B cell (primary cell): ENCODE results near the gene TOGARAM1. TPM values are rescaled to one million over a fixed set of nuclear protein-coding genes. Genes with fewer than 3 reads are reported as not detected.

Experiments
- ATAC-seq: fragments of 200-7000 bp; cut with Tn5 transposase; one replicate; pipeline ENCODE4 v1.10.0; 2021; ENCODE audit warnings: low read depth, mild to moderate bottlenecking, moderate number of reproducible peaks, moderate library complexity
- CTCF ChIA-PET: fragments of 350-600 bp; sonication (Branson Sonifier 250); formaldehyde crosslinking; loops from one replicate; lab custom pipeline; 2021; ENCODE audit warnings: antibody characterized with exemption, inconsistent platforms; lab: Charles Lee
- POLR2A ChIA-PET: fragments of 350-600 bp; sonication (Branson Sonifier 250); formaldehyde crosslinking; loops from one replicate; lab custom pipeline; 2021; ENCODE audit warnings: antibody characterized with exemption; lab: Charles Lee
- DNase-seq: peaks from one replicate; pipeline ENCODE4 v3.0.0; 2013
- H2AFZ ChIP-seq: 2 replicates; pipeline ENCODE4 v1.6.1; 2012; ENCODE audit warnings: mild to moderate bottlenecking, low read depth, low read length; ENCODE audit not compliant: insufficient read depth, poor library complexity, severe bottlenecking
- H3K27ac ChIP-seq, 2 donors: 1 replicate in 1 of 2; 2 replicates in 1 of 2; pipeline ENCODE4 v1.5.1; 2012 to 2013; ENCODE audit warnings: low read length in 2 of 2, mild to moderate bottlenecking in 2 of 2, moderate library complexity in 1 of 2
- H3K27me3 ChIP-seq, 4 experiments: fragments of 200-600 bp in 1 of 4; sonication (generic) in 1 of 4; replicated peaks in 1 of 4; 1 replicate in 2 of 4; 2 replicates in 2 of 4; pipeline versions ENCODE4 v1.6.1 to v1.7.0; 2013 to 2016; ENCODE audit warnings: low read length in 3 of 4, mild to moderate bottlenecking in 2 of 4, mixed read lengths in 1 of 4, moderate library complexity in 1 of 4; ENCODE audit not compliant: insufficient read depth in 4 of 4, control insufficient read depth in 3 of 4; ENCODE audit errors: control extremely low read depth in 1 of 4
- H3K36me3 ChIP-seq, 2 experiments: replicated peaks in 1 of 2; 1 replicate in 1 of 2; 2 replicates in 1 of 2; pipeline versions ENCODE4 v1.6.1 to v1.7.1; 2013; ENCODE audit warnings: low read length in 1 of 2; ENCODE audit not compliant: insufficient read depth in 2 of 2, control insufficient read depth in 1 of 2; ENCODE audit errors: control extremely low read depth in 1 of 2, extremely low read depth in 1 of 2
- H3K4me1 ChIP-seq, 2 donors: fragments of 200-600 bp in 1 of 2; sonication (generic) in 1 of 2; 1 replicate in 1 of 2; 2 replicates in 1 of 2; pipeline versions ENCODE4 v1.5.1 to v1.6.1; 2013 to 2017; ENCODE audit warnings: low read length in 2 of 2; ENCODE audit not compliant: control insufficient read depth in 2 of 2, insufficient read depth in 2 of 2
- H3K4me2 ChIP-seq: replicated peaks from 2 replicates; pipeline ENCODE3; 2012; ENCODE audit warnings: mild to moderate bottlenecking, low read depth, low read length; ENCODE audit not compliant: poor library complexity, severe bottlenecking
- H3K4me3 ChIP-seq, 5 experiments: fragments of 200-600 bp in 1 of 5; sonication (generic) in 1 of 5; 1 replicate in 3 of 5; 2 replicates in 2 of 5; pipeline versions ENCODE4 v1.5.1 to v1.7.0; 2011 to 2016; ENCODE audit warnings: low read length in 4 of 5, mild to moderate bottlenecking in 4 of 5, low read depth in 2 of 5, control low read depth in 1 of 5, moderate library complexity in 1 of 5; ENCODE audit not compliant: insufficient read depth in 1 of 5; ENCODE audit errors: control extremely low read depth in 1 of 5, extremely low read depth in 1 of 5
- H3K79me2 ChIP-seq: fragments of 200-600 bp; sonication (generic); one replicate; pipeline ENCODE4 v1.6.0; 2016; ENCODE audit warnings: low read length; ENCODE audit not compliant: control insufficient read depth, insufficient read depth
- H3K9ac ChIP-seq: fragments of 200-600 bp; sonication (generic); 2 replicates; pipeline ENCODE4 v1.6.1; 2017; ENCODE audit warnings: mild to moderate bottlenecking, low read length, moderate library complexity
- H3K9me3 ChIP-seq, 3 donors: one replicate each; pipeline versions ENCODE4 v1.6.1 to v1.7.1; 2013; ENCODE audit warnings: low read length in 2 of 3; ENCODE audit not compliant: control insufficient read depth in 2 of 3, insufficient read depth in 1 of 3; ENCODE audit errors: control extremely low read depth in 1 of 3
- H4K20me1 ChIP-seq: 2 replicates; pipeline ENCODE4 v1.6.0; 2012; ENCODE audit warnings: mild to moderate bottlenecking, low read length; ENCODE audit not compliant: insufficient read depth, control insufficient read depth, poor library complexity, severe bottlenecking
- H3K27ac Mint-ChIP-seq: one replicate; pipeline ENCODE4 v1.8.0; 2021; ENCODE audit warnings: mixed read lengths
- H3K27me3 Mint-ChIP-seq: one replicate; pipeline ENCODE4 v1.8.0; 2021; ENCODE audit warnings: mixed read lengths
- H3K4me1 Mint-ChIP-seq: one replicate; pipeline ENCODE4 v1.8.0; 2021; ENCODE audit warnings: mixed read lengths
- H3K4me3 Mint-ChIP-seq: one replicate; pipeline ENCODE4 v1.8.0; 2021; ENCODE audit warnings: mixed read lengths
- H3K9me3 Mint-ChIP-seq: one replicate; pipeline ENCODE4 v1.8.0; 2022; ENCODE audit warnings: mixed read lengths; ENCODE audit not compliant: insufficient read depth
- EZH2 ChIP-seq: IDR thresholded peaks from 2 replicates; pipeline ENCODE4 v1.6.1; 2012; ENCODE audit warnings: borderline replicate concordance, low read depth, mild to moderate bottlenecking, moderate library complexity, low read length; ENCODE audit not compliant: insufficient read depth, poor library complexity, severe bottlenecking
- WGBS: methylation state at CpG from one replicate; pipeline ENCODE4 v1.1.5; 2013; ENCODE audit warnings: missing lambda C conversion rate; ENCODE audit not compliant: insufficient coverage; 5-methylcytosine and 5-hydroxymethylcytosine counted together
- intact Hi-C: fragments of 100-400 bp; cut with micrococcal nuclease; formaldehyde crosslinking; loops from one replicate; pipeline ENCODE4 v1.10.0; 2022
- polyA plus RNA-seq: library from polyadenylated mRNA; depleted of rRNA; stranded (reverse); fragments of >200 nt; gene quantifications from 2 replicates; pipeline ENCODE4 v1.2.3, GENCODE V29; 2012
- total RNA-seq, 2 donors: library from RNA; stranded (reverse); fragments of 120-200 nt in 1 of 2; gene quantifications; 1 replicate in 1 of 2; 2 replicates in 1 of 2; pipeline versions ENCODE4 v1.2.3 to v1.2.4, GENCODE V29; 2013 to 2022
- TF ChIP-seq, protein P1 (sequence below): fragments of 200-600 bp; IDR thresholded peaks from one replicate; pipeline ENCODE4 v1.8.0; 2022; ENCODE audit warnings: antibody characterized with exemption, mild to moderate bottlenecking

The TOGARAM1 gene
- total and polyA plus RNA-seq, 2 donors (not counting 1 experiment from before 2014, with no cell fraction given): 3.4 to 23.9 TPM

DNA sequence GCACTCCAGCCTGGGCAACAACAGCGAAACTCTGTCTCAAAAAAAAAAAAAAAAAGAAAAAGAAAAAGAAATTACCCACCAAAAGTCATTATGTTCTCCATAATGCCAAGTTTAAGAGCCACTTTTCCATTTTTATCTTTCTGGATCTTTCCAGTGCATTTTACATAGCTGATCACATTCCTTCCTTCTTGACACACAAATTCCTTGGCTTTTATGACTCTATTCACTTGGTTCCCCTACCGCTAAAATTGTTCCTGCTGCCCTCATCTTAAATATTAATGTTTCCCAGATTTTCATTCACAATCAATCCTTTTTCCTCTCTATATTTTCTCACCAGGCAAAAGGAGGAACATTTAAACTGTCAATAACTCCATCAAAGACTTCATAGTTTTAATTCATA lies 20.4 kb upstream of the TOGARAM1 start:
- CTCF ChIA-PET: no interaction called here
- Histone ChIP-seq H3K36me3 (peaks cover 8 to 53% of the 10 kb centered on the region in 2 experiments), H3K4me2 (no peak overlapping the region), H2AFZ (no peak overlapping the region), H4K20me1 (peaks cover 40% of the 10 kb centered on the region), H3K4me1 (no peaks in the 10 kb centered on the region), H3K9me3 (peaks cover 0 to 4% (median 1%) of the 10 kb centered on the region in 3 donors), H3K27me3 (no peaks in the 10 kb centered on the region), H3K79me2 (peaks cover 60% of the 10 kb centered on the region), H3K27ac (no peak overlapping the region), H3K9ac (no peak overlapping the region), H3K4me3 (no peak overlapping the region)
- no peaks in the 10 kb centered on the region for H3K9me3 Mint-ChIP-seq
- WGBS: 100% methylated on average over 1 of the region's 2 CpGs
- TF ChIP-seq, protein P1, sequence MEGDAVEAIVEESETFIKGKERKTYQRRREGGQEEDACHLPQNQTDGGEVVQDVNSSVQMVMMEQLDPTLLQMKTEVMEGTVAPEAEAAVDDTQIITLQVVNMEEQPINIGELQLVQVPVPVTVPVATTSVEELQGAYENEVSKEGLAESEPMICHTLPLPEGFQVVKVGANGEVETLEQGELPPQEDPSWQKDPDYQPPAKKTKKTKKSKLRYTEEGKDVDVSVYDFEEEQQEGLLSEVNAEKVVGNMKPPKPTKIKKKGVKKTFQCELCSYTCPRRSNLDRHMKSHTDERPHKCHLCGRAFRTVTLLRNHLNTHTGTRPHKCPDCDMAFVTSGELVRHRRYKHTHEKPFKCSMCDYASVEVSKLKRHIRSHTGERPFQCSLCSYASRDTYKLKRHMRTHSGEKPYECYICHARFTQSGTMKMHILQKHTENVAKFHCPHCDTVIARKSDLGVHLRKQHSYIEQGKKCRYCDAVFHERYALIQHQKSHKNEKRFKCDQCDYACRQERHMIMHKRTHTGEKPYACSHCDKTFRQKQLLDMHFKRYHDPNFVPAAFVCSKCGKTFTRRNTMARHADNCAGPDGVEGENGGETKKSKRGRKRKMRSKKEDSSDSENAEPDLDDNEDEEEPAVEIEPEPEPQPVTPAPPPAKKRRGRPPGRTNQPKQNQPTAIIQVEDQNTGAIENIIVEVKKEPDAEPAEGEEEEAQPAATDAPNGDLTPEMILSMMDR: no peak
- no peak for TF ChIP-seq EZH2
- intact Hi-C loops: no loop called here
- POLR2A ChIA-PET: no interaction called here
- H3K27ac Mint-ChIP-seq: no peak overlapping the region
- H3K4me3 Mint-ChIP-seq: no peak overlapping the region
- no peak for ATAC-seq
- no peaks in the 10 kb centered on the region for H3K27me3 Mint-ChIP-seq
- peaks cover 3% of the 10 kb centered on the region for H3K4me1 Mint-ChIP-seq
- no peak for DNase-seq

GRCh38 chr14:44942436-44942835 lies 19.6 kb upstream of the TOGARAM1 start:
- H3K4me2 ChIP-seq: no peak overlapping the region
- no CpG with 5 or more reads among the region's 1 CpG for WGBS
- H3K27ac ChIP-seq: no peak overlapping the region
- H3K4me3 Mint-ChIP-seq: no peak overlapping the region
- H2AFZ ChIP-seq: no peak overlapping the region
- H4K20me1 ChIP-seq: peaks cover 46% of the 10 kb centered on the region
- H3K27ac Mint-ChIP-seq: no peak overlapping the region
- POLR2A ChIA-PET: no interaction called here
- H3K4me1 Mint-ChIP-seq: peaks cover 2% of the 10 kb centered on the region
- no peak for DNase-seq
- intact Hi-C loops: no loop called here
- H3K9me3 ChIP-seq: peaks cover 0 to 4% (median 1%) of the 10 kb centered on the region in 3 donors
- no peaks in the 10 kb centered on the region for H3K27me3 ChIP-seq
- no peak overlapping the region for H3K4me3 ChIP-seq
- no peak overlapping the region for H3K9ac ChIP-seq
- TF ChIP-seq EZH2: no peak
- TF ChIP-seq, protein P1: no peak
- H3K27me3 Mint-ChIP-seq: no peaks in the 10 kb centered on the region
- H3K36me3 ChIP-seq: peaks cover 8 to 56% of the 10 kb centered on the region in 2 experiments
- ATAC-seq: no peak
- CTCF ChIA-PET: interaction anchor here (0.6 kb wide), 1 partner anchor 107 kb away, joined by 3 read pairs; no protein-coding TSS in a partner anchor
- no peaks in the 10 kb centered on the region for H3K4me1 ChIP-seq
- peaks cover 68% of the 10 kb centered on the region for H3K79me2 ChIP-seq
- peaks cover 3% of the 10 kb centered on the region for H3K9me3 Mint-ChIP-seq
